RWPE1 (cell line): ENCODE data around the gene FBP1.
A peak's percentile ranks its signal among the peaks of the same experiment; 100 is the strongest.

Source experiments
- CTCF ChIA-PET: fragments of 350-600 bp; sonication (Branson Sonifier 250); formaldehyde crosslinking; extraction: SDS; loops from one replicate; lab custom pipeline; 2021; lab: Yijun Ruan, JAX
- POLR2A ChIA-PET: fragments of 400-600 bp; formaldehyde crosslinking; extraction: SDS; loops from one replicate; lab custom pipeline; 2020; ENCODE audit warnings: antibody characterized with exemption; ENCODE audit not compliant: low non-redundant PET; lab: Yijun Ruan, JAX
- DNase-seq: peaks from one replicate; pipeline ENCODE4 v3.0.0; 2012; ENCODE audit warnings: low spot score
- H3K27ac ChIP-seq: fragments of 450-650 bp; 2 replicates; pipeline ENCODE4 v1.5.1; 2017
- CTCF ChIP-seq: fragments of 450-650 bp; conservative IDR thresholded peaks from 2 replicates; pipeline ENCODE4 v1.5.1; 2017; ENCODE audit warnings: low read depth, mild to moderate bottlenecking

FBP1 gene

GRCh38 chr9:94679587-94679986 lies 40.3 kb upstream of the FBP1 start:
- H3K27ac ChIP-seq = no peak overlapping the region
- ChIA-PET POLR2A (no interaction called here), CTCF (interaction anchor here (0.9 to 2.8 kb wide), 6 partner anchors 10 to 997 kb away, joined by 3 to 132 read pairs (median 4); no protein-coding TSS in a partner anchor)
- no peak for DNase-seq
- no peak for TF ChIP-seq CTCF

- H3K27ac ChIP-seq = no peak overlapping the region
- CTCF ChIA-PET = interaction anchor here (1.0 to 2.2 kb wide), 3 partner anchors 8 to 450 kb away, joined by 3 to 8 read pairs (median 5); no protein-coding TSS in a partner anchor
- no peak for DNase-seq
- no peak for TF ChIP-seq CTCF
- POLR2A ChIA-PET = no interaction called here
These were observed 38.6 kb upstream of the FBP1 start for GRCh38 chr9:94677929-94678328.

GRCh38 chr9:94676446-94677131 lies 37.3 kb upstream of the FBP1 start:
- DNase-seq = no peak
- POLR2A ChIA-PET = no interaction called here
- TF ChIP-seq CTCF = no peak
- CTCF ChIA-PET = interaction anchor here (0.6 to 2.2 kb wide), 3 partner anchors 10 to 451 kb away, joined by 3 to 8 read pairs (median 3); no protein-coding TSS in a partner anchor
- no peak overlapping the region for H3K27ac ChIP-seq

GRCh38 chr9:94675008-94675881 lies 35.9 kb upstream of the FBP1 start:
- no peak overlapping the region for H3K27ac ChIP-seq
- DNase-seq = no peak
- CTCF ChIA-PET = interaction anchor here (0.5 to 1.6 kb wide), 4 partner anchors 17 to 1018 kb away, joined by 3 to 6 read pairs (median 4); no protein-coding TSS in a partner anchor
- no peak for TF ChIP-seq CTCF
- POLR2A ChIA-PET = no interaction called here

GRCh38 chr9:94672811-94673487 lies 33.6 kb upstream of the FBP1 start:
- CTCF ChIA-PET = interaction anchor here (0.8 to 2.1 kb wide), 2 partner anchors 8 to 456 kb away, joined by 3 to 14 read pairs; no protein-coding TSS in a partner anchor
- POLR2A ChIA-PET = no interaction called here
- peak overlapping the region; percentile 80; the same call in 1 of the 2 replicates for H3K27ac ChIP-seq
- TF ChIP-seq CTCF = no peak
- DNase-seq = peak; percentile 71
